ENCODE results near the gene TRIOBP. TPM values are rescaled to one million over a fixed set of nuclear protein-coding genes. Genes with fewer than 3 reads are reported as not detected.

Gene TRIOBP
- total and polyA plus RNA-seq, 2 of the 13 experiments (the other 11 are each of a cell fraction or from before 2014, with no cell fraction given), result 6.1 to 15.4 TPM

GRCh38 chr22:37817705-37818408 is 121.0 kb downstream of the TRIOBP start (continued):
- TF ChIP-seq HOMEZ (CRISPR knock-in tag; IDR thresholded peaks at IDR 0.05; ENCODE audit: low read depth), result 0 out of 2 replicates have a peak, but pooled peaks have one; percentile 42
- peak; percentile 66; the same call in 1 of the 2 replicates for TF ChIP-seq HNRNPL (IDR thresholded peaks at IDR 0.05; ENCODE audit: low read depth, low read length)
- TF ChIP-seq ZNF260 (CRISPR knock-in tag; IDR thresholded peaks at IDR 0.05; ENCODE audit: borderline replicate concordance, low read depth), result no peak
- TF ChIP-seq HIC2 (CRISPR knock-in tag; IDR thresholded peaks at IDR 0.05; ENCODE audit: low read depth), result peak; percentile 89
- peak; percentile 53 for TF ChIP-seq ATF7-NPFF (CRISPR knock-in tag; IDR thresholded peaks at IDR 0.05; ENCODE audit: low read depth)
- no peak for TF ChIP-seq CREB3 (CRISPR knock-in tag; IDR thresholded peaks at IDR 0.05)
- TF ChIP-seq ZNF207 (IDR thresholded peaks at IDR 0.05; ENCODE audit: borderline replicate concordance), result no peak
- TF ChIP-seq PRDM4 (CRISPR knock-in tag; IDR thresholded peaks at IDR 0.05; ENCODE audit: borderline replicate concordance), result no peak
- no peak for TF ChIP-seq NCOR1 (IDR thresholded peaks at IDR 0.05; ENCODE audit: borderline replicate concordance, low read length)
- TF ChIP-seq TMF1 (CRISPR knock-in tag; IDR thresholded peaks at IDR 0.05; ENCODE audit: low read depth), result no peak
- no peak for TF ChIP-seq TFDP2 (CRISPR knock-in tag; IDR thresholded peaks at IDR 0.05)
- TF ChIP-seq NONO (IDR thresholded peaks at IDR 0.05), result no peak
- TF ChIP-seq NONO (CRISPR knock-in tag; conservative IDR thresholded peaks at IDR 0.05), result peak; percentile 92
- TF ChIP-seq ELF1 (CRISPR knock-in tag; IDR thresholded peaks at IDR 0.05), result no peak; the same call in 1 of the 2 replicates
- no peak for TF ChIP-seq PCBP2 (optimal IDR thresholded peaks at IDR 0.05; ENCODE audit: low read depth, low read length, poor library complexity, severe bottlenecking)
- no peak for TF ChIP-seq IKZF4 (CRISPR knock-in tag; IDR thresholded peaks at IDR 0.05; ENCODE audit: borderline replicate concordance, low read depth, not compliant biosample characterization)
- peak; percentile 97 for TF ChIP-seq MTA1 (CRISPR knock-in tag; IDR thresholded peaks at IDR 0.05; ENCODE audit: borderline replicate concordance)
- TF ChIP-seq ZNF619 (CRISPR knock-in tag; IDR thresholded peaks at IDR 0.05), result peak; percentile 97
- TF ChIP-seq ZNF10 (CRISPR knock-in tag; IDR thresholded peaks at IDR 0.05; ENCODE audit: borderline replicate concordance, low read depth), result no peak
- no peak; the same call in 1 of the 2 replicates for TF ChIP-seq ZNF691 (CRISPR knock-in tag; IDR thresholded peaks at IDR 0.05; ENCODE audit: borderline replicate concordance, low read depth)
